HG02970 (cell line): ENCODE results near the gene PTEN.

Source experiments
- ATAC-seq: cut with Tn5 transposase; IDR thresholded peaks from one replicate; pipeline ENCODE4 v1.9.1; 2021; ENCODE audit warnings: mild to moderate bottlenecking, moderate library complexity, moderate number of reproducible peaks; ENCODE audit not compliant: unreplicated experiment, low FRiP score

PTEN gene

DNA sequence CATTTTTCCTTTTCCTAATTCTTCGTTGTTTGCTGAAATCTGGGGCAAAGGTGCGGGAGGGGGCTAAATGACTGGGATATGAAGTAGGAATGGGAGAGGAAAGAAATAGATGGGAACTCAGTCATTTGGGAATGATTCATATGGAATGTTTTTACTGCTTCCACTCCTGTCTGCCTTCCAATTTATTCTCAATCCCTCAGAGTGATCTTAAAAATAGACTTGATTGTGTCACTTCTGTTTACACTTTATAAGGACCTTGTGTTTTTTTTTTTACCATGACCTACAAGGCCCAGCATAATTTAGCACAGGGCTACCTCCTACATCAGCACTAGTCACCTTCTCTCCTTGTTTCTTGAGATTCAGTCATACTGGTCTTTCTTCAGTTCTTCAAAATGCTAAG is 97.9 kb downstream of the PTEN start:
- ATAC-seq = no peak

DNA sequence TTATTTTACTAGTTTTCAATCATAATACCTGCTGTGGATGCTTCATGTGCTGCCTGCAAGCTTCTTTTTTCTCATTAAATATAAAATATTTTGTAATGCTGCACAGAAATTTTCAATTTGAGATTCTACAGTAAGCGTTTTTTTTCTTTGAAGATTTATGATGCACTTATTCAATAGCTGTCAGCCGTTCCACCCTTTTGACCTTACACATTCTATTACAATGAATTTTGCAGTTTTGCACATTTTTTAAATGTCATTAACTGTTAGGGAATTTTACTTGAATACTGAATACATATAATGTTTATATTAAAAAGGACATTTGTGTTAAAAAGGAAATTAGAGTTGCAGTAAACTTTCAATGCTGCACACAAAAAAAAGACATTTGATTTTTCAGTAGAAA is 103.0 kb downstream of the PTEN start:
- no peak for ATAC-seq

DNA sequence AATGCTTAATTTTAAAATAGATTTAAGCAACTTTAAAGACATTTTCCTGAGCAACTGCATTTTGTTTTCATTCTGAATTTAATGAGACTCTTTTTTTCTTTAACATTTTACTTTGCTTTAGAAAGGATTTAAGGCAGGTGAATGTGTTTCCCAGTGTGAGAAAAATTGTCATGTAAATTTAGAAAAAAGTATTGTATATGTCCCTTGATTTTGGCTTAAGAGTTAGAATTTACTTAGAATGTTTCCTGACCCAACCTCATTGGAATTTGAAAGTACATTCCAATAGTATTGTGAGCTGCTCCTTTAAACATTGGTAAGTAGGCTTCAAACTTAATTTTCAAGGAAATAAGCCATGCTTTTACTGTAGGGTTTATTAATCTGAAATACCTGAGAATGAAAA is 110.2 kb downstream of the PTEN start:
- no peak for ATAC-seq

DNA sequence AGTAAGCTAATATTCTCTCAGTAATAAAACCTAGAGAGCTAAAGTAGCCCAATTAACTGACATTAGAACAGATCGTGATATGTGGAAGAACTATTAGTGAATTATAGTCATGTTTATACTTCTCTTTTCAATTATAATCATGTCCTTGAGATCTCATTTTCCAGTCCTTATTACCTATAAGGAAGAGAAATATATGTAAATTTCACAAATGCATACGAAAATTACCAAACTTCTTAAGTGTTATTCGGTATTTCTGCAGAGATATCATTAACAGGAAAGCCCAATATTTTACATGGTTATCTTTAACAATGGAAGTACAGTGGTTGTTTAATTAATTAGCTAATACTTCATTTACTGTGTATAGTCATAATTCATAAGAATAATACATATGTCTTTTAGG is 110.7 kb downstream of the PTEN start:
- no peak for ATAC-seq

DNA sequence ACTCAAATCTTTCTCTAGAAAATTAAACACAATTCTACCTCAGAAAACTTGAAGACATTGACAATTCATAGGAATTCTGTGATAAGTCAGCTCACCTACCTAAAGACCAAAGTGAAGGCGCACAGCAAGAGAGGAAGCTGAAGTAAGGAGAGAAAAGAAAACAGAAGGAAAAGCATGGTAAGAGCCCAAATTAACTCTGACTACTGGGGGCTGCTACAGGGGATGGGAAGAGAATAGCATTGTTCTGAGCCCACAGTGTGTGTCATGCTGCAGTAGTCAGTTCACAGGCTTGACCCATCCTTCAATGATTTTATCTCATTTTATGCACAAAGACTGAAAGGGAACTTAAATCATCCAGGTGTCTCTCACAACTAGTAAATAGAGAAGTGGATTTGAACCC is 111.3 kb downstream of the PTEN start:
- no peak for ATAC-seq

DNA sequence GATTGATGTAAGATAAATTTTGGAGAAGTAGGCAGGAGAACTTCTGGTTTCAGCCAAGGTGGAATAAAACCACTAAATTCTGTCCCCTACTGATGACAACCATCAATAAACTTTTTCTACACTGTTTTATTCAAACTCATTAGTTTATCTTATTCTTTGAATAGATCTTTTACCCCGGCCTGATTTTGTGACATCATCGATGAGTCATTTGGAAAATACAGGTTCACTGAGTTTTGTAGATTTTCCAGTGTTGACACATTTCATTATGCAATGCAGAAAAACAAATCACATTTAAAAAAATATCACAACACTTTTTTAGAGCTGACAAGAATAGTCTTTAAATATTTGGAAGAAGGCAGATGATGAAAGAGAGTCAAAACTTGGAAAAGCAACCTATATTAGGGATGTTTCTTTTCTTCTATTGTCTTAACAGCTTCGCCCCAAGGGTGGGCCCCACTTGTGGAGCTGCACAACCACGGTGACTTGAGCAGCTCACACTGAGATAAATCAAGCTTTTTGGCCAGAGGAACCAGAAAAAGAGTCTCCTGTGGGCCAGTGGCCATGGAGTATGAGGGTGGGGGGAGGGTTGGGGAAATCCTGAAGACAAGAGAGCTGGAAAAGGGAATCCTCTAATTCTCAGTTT is 112.8 kb downstream of the PTEN start:
- ATAC-seq = no peak

DNA sequence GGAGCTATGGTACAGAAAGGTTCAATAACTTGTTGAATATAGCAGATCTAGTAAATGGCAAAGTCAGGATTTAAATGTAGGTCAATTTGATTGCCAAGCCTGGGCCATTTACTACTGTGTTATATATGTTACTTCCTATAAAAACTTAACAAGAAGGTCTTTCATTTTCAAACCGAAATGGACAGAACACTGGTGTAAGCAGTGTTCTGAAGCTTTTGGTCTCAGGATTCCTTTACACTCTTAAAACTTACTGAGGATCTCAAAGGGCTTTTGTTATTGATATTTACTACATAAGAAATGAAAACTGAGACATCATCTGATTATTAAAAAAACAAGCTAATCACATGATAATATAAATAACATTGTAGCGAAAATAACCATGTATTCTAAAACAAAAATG is 114.7 kb downstream of the PTEN start:
- no peak for ATAC-seq

DNA sequence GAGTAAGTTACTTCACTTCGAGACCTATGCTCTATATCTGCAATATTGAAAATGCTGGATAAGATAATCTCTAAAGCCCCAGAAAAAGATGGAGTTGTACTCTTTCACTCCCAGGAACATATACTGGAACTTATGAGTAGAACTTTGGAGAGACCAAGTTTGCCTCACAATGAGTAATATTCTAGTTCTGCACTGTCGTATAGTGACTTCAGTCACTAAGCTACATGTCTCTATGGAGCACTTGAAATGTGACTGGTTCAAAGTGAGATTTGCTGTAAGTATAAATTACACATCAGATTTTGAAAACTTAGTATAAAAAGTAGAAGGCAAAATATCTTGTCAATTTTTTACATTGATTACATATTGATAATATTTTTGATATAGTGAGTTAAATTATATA is 116.4 kb downstream of the PTEN start:
- no peak for ATAC-seq

DNA sequence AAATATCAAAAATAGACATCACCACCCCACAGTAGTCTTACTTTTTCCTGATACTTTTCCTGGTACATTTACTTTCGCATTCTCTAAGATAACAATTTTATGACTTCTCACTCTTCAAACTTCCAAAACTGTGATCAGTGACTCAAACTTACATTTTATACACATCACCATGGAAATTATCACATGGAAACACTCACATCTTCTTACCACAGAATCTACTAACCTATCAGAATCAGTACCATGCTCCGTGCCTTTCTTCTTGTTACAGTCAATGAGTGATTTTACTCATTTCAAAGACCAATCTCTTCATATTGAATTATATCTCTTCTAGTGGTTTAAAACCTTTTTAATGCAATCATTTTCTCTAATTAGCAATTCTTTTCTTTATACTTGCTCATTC is 120.3 kb downstream of the PTEN start:
- ATAC-seq = no peak

DNA sequence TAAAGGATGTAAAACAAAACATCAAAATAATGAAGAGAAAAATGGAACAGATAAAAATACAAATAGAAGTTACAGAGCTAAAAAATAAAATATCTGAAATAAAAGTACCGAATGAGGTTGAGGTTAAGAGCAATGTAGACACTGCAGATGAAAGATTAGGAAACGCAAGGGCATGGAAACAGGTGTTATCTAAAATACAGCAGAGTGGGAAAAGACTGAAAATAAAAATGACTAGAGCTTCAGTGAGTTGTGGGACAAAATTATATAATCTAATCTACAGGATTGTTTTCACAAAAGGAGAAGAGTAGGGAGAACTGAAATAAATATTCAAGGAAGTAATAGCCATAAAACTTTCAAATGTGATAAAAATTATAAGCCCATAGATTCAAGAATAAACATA is 123.8 kb downstream of the PTEN start:
- no peak for ATAC-seq

DNA sequence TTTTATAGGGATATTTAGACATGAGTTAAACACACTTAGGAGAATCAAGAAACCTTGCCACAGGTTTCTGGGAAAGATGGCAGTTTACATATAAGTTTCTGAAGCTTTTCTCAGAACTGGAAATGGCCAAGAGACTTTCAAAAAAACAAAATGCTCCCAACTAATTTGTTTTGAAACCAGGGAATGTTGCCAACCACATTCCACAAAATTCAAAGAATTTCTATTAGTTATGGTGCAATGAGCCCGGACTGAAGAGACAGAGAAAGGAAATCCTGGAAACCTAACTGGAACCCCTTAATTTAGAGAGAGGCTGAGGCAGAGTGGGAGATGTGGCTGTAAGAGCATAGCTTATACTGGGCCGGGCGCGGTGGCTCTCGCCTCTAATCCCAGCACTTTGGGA is 128.5 kb downstream of the PTEN start:
- no peak for ATAC-seq

DNA sequence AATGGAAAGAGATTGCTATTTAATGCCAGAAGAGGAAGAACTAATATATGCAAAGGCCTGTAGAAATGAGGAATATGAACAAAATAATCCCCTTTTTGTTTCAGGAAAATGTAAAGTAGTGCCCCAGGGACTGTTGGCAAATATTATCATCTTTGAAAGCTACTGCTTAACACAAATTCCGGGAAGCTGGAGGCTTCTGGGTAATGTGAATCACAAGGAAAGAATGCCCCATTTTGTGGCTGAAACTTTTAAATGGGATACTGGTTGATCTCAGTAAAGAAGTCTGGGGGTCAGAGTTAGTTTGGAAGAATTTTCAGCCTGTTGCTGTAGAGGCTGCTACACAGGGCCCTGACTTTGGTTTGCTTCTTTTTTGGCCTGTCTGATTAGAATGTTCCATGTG is 141.0 kb downstream of the PTEN start:
- ATAC-seq = no peak

DNA sequence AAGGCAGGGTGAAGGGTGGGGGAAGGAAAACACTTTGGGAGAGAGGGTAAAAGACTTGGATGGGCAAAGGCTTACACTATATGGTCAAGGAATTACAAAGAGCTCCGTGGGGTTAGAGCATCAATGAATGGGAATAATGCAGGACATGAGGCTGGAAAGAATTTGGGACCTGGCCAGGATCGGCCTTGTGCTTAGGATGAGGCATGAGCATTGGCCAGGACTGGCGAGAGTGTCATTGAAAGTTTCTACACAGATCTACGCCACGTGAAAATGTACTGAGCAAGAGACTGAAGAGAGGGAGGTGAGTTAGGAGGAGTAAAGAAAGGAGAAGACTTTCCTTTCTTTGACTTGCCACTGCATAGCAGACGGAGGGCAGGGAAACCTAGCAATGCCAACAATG is 142.8 kb downstream of the PTEN start:
- no peak for ATAC-seq

DNA sequence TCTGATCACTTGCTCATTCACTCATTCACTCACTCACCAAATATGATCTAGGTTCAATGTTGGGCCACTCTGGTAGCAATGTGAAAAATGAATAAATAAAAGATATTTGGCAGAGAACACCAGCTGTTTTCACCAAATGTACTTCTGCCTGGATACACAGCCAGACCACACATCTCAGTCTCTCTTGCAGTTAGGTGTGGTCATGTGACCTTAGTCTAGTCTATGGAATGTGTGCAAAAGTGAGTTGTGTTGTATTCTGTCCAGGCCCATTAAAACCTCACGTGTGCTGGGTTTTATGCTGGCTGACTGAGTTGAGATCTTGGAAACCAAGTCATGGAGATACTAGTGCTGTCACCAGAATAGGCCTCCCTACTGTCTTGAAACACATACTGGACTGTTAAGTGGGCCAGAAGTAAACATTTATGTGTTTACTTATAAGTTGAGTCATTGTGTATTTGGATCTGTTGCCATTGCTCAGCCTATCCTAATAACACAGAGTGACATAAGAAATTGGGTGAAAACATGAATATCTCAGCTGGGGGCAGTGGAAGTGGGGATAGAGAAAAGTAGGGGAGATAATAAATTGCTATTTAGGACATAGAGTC is 145.5 kb downstream of the PTEN start:
- ATAC-seq = no peak

DNA sequence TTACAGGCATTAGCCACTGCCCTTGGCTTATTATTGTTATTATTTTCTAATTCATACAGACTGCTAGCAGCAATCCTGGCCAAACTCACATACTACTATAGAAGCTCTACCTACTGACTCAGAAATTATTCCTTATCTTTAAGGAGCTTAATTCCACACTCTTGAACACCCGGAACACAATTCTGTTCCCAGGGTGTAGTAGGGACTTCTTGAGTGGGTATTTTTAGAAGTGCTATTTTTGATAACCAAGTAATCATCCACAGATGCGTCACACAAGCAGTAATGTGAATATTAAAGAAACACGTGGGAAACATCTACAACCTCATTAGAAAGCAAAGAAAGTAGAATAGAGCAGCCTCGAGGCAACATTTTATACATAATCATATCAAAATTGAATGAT is 149.2 kb downstream of the PTEN start:
- ATAC-seq = no peak

DNA sequence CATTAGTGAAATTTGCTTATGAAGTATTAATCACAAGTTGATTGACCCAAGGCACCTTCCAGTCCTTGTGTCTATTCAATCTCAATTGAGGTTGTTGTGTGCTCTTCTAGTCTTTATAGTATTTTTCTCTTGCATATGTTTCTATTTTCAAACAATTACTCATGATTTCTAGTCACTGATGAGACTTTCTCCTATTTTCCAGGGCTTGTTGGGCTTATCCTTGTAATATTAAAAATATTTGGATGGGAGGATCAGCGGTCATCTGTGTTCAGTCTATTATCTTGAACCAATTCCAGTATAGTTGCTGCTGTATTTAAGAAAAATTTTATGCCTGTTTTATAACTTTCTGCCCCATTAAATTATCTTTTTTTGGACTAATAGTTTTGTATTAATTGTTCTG is 154.4 kb downstream of the PTEN start:
- ATAC-seq = no peak

DNA sequence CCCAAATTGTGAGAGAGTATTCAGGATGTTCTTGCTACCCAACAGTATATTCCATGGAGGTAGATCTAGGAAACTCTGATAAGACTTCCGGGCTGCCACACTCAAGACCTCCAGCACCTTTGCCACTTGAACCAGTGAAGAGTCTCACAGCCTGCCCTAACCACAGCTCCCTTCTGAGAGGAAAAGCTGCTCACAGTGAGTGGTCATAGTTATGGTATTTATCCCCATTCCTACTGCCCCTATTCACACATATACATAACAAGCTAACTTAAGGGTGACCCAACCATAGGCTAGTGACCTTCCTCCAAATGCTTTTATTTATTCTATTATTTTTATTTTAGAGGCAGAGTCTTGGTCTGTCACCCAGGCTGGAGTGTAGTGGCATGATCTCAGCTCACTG is 156.3 kb downstream of the PTEN start:
- no peak for ATAC-seq
